Liver (tissue), 3 donors: ENCODE results near the gene PLCG2.

Source experiments
- CTCF ChIP-seq: fragments of 150-350 bp; IDR thresholded peaks from 2 replicates; pipeline ENCODE4 v1.5.1; 2017; ENCODE audit warnings: improper control_type of control experiment, low read depth, low read length; ENCODE audit not compliant: missing input control
- GABPA ChIP-seq, 2 donors: IDR thresholded peaks in 1 of 2; conservative IDR thresholded peaks in 1 of 2; 2 replicates each; pipeline ENCODE4 v1.6.1; 2016; ENCODE audit warnings: antibody characterized with exemption in 2 of 2, mild to moderate bottlenecking in 1 of 2, moderate library complexity in 1 of 2
- JUND ChIP-seq, 2 donors: IDR thresholded peaks; 2 replicates each; pipeline ENCODE4 v1.6.1; 2016; ENCODE audit warnings: antibody characterized with exemption in 2 of 2
- TAF1 ChIP-seq: conservative IDR thresholded peaks from 2 replicates; pipeline ENCODE4 v1.6.1; 2016; ENCODE audit warnings: antibody characterized with exemption, mild to moderate bottlenecking
- TF ChIP-seq, protein P1 (sequence below): IDR thresholded peaks from 2 replicates; pipeline ENCODE4 v1.6.1; 2016; ENCODE audit warnings: antibody characterized with exemption
- TF ChIP-seq, protein P2 (sequence below): IDR thresholded peaks from 2 replicates; pipeline ENCODE4 v1.6.1; 2016; ENCODE audit warnings: antibody characterized with exemption, mild to moderate bottlenecking
- TF ChIP-seq, protein P3 (sequence below): IDR thresholded peaks from 2 replicates; pipeline ENCODE4 v1.6.1; 2016; ENCODE audit warnings: antibody characterized with exemption
- donor health status: healthy.
- donor health status: healthy.

DNA sequence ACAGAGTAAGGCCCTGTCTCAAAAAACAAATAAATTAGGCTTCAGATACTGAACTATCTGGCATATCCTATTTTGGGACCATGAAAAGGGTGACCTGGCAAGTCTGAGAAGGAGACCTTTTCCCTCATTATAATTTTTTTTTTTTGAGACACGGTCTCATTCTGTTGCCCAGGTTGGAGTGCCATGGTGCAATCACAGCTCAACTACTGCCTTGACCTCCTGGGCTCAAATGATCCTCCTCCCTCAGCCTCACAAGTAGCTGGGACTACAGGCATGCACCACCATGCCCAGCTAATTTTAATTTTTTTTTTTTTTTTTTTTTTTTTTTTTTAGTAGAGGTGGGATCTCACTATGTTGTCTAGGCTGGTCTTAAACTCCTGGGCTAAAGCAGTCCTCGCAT is 37.3 kb downstream of the PLCG2 start:
- TF ChIP-seq, protein P1, sequence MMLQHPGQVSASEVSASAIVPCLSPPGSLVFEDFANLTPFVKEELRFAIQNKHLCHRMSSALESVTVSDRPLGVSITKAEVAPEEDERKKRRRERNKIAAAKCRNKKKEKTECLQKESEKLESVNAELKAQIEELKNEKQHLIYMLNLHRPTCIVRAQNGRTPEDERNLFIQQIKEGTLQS = no peak
- TF ChIP-seq CTCF (no peak), JUND (IDR thresholded peaks at IDR 0.05) (no peak), TAF1 (no peak), GABPA (IDR thresholded peaks at IDR 0.05 in 1 of 2, conservative IDR thresholded peaks at IDR 0.05 in 1 of 2) (no peak)
- TF ChIP-seq, protein P2, sequence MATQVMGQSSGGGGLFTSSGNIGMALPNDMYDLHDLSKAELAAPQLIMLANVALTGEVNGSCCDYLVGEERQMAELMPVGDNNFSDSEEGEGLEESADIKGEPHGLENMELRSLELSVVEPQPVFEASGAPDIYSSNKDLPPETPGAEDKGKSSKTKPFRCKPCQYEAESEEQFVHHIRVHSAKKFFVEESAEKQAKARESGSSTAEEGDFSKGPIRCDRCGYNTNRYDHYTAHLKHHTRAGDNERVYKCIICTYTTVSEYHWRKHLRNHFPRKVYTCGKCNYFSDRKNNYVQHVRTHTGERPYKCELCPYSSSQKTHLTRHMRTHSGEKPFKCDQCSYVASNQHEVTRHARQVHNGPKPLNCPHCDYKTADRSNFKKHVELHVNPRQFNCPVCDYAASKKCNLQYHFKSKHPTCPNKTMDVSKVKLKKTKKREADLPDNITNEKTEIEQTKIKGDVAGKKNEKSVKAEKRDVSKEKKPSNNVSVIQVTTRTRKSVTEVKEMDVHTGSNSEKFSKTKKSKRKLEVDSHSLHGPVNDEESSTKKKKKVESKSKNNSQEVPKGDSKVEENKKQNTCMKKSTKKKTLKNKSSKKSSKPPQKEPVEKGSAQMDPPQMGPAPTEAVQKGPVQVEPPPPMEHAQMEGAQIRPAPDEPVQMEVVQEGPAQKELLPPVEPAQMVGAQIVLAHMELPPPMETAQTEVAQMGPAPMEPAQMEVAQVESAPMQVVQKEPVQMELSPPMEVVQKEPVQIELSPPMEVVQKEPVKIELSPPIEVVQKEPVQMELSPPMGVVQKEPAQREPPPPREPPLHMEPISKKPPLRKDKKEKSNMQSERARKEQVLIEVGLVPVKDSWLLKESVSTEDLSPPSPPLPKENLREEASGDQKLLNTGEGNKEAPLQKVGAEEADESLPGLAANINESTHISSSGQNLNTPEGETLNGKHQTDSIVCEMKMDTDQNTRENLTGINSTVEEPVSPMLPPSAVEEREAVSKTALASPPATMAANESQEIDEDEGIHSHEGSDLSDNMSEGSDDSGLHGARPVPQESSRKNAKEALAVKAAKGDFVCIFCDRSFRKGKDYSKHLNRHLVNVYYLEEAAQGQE = no peak
- TF ChIP-seq, protein P3, sequence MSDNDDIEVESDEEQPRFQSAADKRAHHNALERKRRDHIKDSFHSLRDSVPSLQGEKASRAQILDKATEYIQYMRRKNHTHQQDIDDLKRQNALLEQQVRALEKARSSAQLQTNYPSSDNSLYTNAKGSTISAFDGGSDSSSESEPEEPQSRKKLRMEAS = no peak
